MM.1S (cell line): ENCODE results near the gene SP8.

Experiments used
- DNase-seq: peaks from one replicate; pipeline ENCODE4 v3.0.0-alpha.2; 2015
- H2AFZ ChIP-seq: fragments of 300-600 bp; sonication (generic); 2 replicates; pipeline ENCODE4 v1.6.0; 2016; ENCODE audit warnings: antibody characterized with exemption, low read length
- H3F3A ChIP-seq: fragments of 300-600 bp; sonication (generic); 2 replicates; pipeline ENCODE4 v1.6.1; 2016; ENCODE audit warnings: mild to moderate bottlenecking, antibody characterized with exemption, low read length, moderate library complexity, mixed read lengths; ENCODE audit not compliant: insufficient read depth
- H3K27ac ChIP-seq: fragments of 300-600 bp; sonication (generic); 2 replicates; pipeline ENCODE4 v1.5.1; 2016; ENCODE audit warnings: mild to moderate bottlenecking, low read length
- H3K27me3 ChIP-seq: fragments of 300-600 bp; sonication (generic); replicated peaks from 2 replicates; pipeline ENCODE4 v1.6.0; 2016; ENCODE audit warnings: low read length; ENCODE audit not compliant: insufficient read depth
- H3K36me3 ChIP-seq: fragments of 300-600 bp; sonication (generic); replicated peaks from 2 replicates; pipeline ENCODE4 v1.6.1; 2016; ENCODE audit warnings: mild to moderate bottlenecking, low read length, mixed read lengths; ENCODE audit not compliant: insufficient read depth
- H3K4me1 ChIP-seq: fragments of 300-600 bp; sonication (generic); 2 replicates; pipeline ENCODE4 v1.6.1; 2016; ENCODE audit warnings: low read length, mixed read lengths
- H3K4me2 ChIP-seq: fragments of 300-600 bp; sonication (generic); 2 replicates; pipeline ENCODE4 v1.6.0; 2016; ENCODE audit warnings: low read depth, low read length
- H3K4me3 ChIP-seq: fragments of 300-600 bp; sonication (generic); 2 replicates; pipeline ENCODE4 v1.5.1; 2016; ENCODE audit warnings: low read length, mixed read lengths
- H3K79me2 ChIP-seq: fragments of 300-600 bp; sonication (generic); 2 replicates; pipeline ENCODE4 v1.6.1; 2016; ENCODE audit warnings: mixed run types, low read length, mixed read lengths
- H3K9ac ChIP-seq: fragments of 300-600 bp; sonication (generic); 2 replicates; pipeline ENCODE4 v1.6.1; 2016; ENCODE audit warnings: low read length, mixed read lengths
- H3K9me2 ChIP-seq: fragments of 300-600 bp; sonication (generic); replicated peaks from 2 replicates; pipeline ENCODE4 v1.6.1; 2016; ENCODE audit warnings: mild to moderate bottlenecking, low read length, mixed read lengths; ENCODE audit not compliant: insufficient read depth
- H3K9me3 ChIP-seq: fragments of 300-600 bp; sonication (generic); replicated peaks from 2 replicates; pipeline ENCODE4 v1.6.1; 2016; ENCODE audit warnings: mild to moderate bottlenecking, low read length, mixed read lengths; ENCODE audit not compliant: insufficient read depth
- H4K20me1 ChIP-seq: fragments of 300-600 bp; sonication (generic); 2 replicates; pipeline ENCODE4 v1.6.1; 2016; ENCODE audit warnings: mild to moderate bottlenecking, low read length, moderate library complexity, mixed read lengths; ENCODE audit not compliant: insufficient read depth
- EZH2 ChIP-seq: fragments of 300-600 bp; sonication (generic); optimal IDR thresholded peaks from 2 replicates; pipeline ENCODE3; 2017; ENCODE audit warnings: low read depth, mild to moderate bottlenecking, antibody characterized with exemption, low read length, mixed read lengths
- EZH2phosphoT487 ChIP-seq: fragments of 300-600 bp; sonication (generic); IDR thresholded peaks from 2 replicates; pipeline ENCODE4 v1.6.1; 2018; ENCODE audit warnings: antibody characterized with exemption, low read length
- TF ChIP-seq, protein P1 (sequence below): fragments of 300-600 bp; sonication (generic); IDR thresholded peaks from 2 replicates; pipeline ENCODE4 v1.5.1; 2016; ENCODE audit warnings: antibody characterized with exemption, low read length, mixed read lengths

Gene SP8

DNA sequence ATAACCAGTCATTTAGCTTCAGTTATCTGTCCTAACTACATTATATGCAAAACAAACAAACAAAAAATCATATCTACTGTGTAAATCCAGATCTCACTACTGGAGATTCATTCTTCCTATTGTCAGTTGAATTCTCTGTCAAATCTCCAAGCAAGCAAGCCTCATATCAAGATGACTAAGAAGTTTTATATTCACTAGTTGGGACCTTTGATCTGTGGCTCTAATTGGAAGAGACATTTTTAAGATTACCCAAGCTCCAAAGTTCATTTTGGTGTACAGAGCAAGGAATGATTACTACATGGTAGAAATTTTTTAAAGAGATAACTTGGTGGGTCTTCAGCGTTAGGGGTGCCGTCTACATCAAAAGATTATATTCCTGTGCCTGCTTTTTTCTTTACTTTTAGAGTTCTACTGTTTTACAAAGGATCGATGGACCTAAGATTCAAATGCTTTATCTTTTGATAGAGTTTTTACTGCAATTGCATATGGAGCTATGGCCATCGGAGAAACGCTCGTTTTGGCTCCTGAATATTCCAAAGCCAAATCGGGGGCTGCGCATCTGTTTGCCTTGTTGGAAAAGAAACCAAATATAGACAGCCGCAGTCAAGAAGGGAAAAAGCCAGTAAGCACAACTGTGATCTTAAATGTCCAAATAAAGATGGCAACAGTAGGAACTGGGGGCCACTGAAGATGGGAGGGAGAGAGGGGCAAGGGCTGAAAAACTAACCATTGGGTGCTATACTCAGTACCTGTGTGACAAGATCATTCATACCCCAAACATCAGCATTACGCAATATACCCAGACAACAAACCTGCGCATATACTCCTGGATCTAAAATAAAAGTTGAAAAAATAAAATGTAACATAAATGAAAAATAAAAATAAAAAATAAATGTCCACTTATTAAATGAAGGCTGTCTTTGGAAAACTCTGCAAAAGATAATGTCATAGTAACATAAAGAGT is 47.9 kb downstream of the SP8 start:
- Histone ChIP-seq H3K4me3 (peak overlapping the region; percentile 57), H3F3A (no peaks in the 10 kb centered on the region), H3K4me1 (peaks cover 14% of the 10 kb centered on the region; the same call in 1 of the 2 replicates), H3K36me3 (no peaks in the 10 kb centered on the region), H4K20me1 (no peaks in the 10 kb centered on the region), H3K79me2 (no peaks in the 10 kb centered on the region), H3K4me2 (peak overlapping the region; percentile 90), H3K27ac (peak overlapping the region; percentile 60; the same call in 1 of the 2 replicates), H2AFZ (peak overlapping the region; percentile 86), H3K9me3 (no peaks in the 10 kb centered on the region), H3K9ac (peak overlapping the region; percentile 44; the same call in 1 of the 2 replicates), H3K9me2 (no peaks in the 10 kb centered on the region), H3K27me3 (no peaks in the 10 kb centered on the region)
- DNase-seq, result no peak
- TF ChIP-seq, protein P1, sequence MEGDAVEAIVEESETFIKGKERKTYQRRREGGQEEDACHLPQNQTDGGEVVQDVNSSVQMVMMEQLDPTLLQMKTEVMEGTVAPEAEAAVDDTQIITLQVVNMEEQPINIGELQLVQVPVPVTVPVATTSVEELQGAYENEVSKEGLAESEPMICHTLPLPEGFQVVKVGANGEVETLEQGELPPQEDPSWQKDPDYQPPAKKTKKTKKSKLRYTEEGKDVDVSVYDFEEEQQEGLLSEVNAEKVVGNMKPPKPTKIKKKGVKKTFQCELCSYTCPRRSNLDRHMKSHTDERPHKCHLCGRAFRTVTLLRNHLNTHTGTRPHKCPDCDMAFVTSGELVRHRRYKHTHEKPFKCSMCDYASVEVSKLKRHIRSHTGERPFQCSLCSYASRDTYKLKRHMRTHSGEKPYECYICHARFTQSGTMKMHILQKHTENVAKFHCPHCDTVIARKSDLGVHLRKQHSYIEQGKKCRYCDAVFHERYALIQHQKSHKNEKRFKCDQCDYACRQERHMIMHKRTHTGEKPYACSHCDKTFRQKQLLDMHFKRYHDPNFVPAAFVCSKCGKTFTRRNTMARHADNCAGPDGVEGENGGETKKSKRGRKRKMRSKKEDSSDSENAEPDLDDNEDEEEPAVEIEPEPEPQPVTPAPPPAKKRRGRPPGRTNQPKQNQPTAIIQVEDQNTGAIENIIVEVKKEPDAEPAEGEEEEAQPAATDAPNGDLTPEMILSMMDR, result no peak
- no peak for TF ChIP-seq EZH2
- TF ChIP-seq EZH2phosphoT487, result no peak

DNA sequence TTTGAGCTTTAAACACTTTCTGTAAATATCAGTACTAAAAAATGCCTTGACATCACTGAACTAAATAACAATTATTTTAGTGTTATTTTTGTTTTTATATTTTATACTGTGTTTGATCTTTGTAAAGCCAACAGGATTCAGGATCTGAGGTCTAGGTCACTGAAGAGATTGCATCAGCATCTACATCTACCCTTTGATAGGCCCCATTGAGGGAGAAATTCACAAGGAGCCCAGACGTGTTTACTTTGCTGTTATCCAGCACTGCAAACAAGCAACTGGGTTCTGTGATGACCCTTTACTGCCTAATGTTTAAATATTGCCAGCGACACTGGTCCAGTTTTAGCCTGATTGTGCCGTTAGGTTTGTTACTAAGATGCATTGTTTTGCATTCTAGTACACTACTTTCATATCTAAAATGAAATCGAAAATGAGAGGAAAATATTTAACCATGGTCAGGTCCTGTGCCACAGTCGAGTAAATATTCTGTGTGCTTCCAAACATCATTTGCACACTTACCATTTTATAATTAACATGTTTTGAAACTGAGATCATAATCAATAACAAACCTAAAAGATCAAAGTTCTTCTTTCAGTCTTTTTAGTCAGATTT is 48.7 kb downstream of the SP8 start:
- Histone ChIP-seq H3K4me3 (peak overlapping the region; percentile 57), H3K9me3 (no peaks in the 10 kb centered on the region), H3K36me3 (no peaks in the 10 kb centered on the region), H3K27ac (peak overlapping the region; percentile 60; the same call in 1 of the 2 replicates), H3K4me1 (peaks cover 14% of the 10 kb centered on the region; the same call in 1 of the 2 replicates), H4K20me1 (no peaks in the 10 kb centered on the region), H3K9me2 (no peaks in the 10 kb centered on the region), H3K4me2 (peak overlapping the region; percentile 90), H3K79me2 (no peaks in the 10 kb centered on the region), H3K9ac (peak overlapping the region; percentile 44; the same call in 1 of the 2 replicates), H3K27me3 (no peaks in the 10 kb centered on the region), H2AFZ (peak overlapping the region; percentile 86), H3F3A (no peaks in the 10 kb centered on the region)
- DNase-seq, result peak; percentile 70
- TF ChIP-seq EZH2phosphoT487 (no peak), EZH2 (no peak)
- TF ChIP-seq, protein P1, result no peak

DNA sequence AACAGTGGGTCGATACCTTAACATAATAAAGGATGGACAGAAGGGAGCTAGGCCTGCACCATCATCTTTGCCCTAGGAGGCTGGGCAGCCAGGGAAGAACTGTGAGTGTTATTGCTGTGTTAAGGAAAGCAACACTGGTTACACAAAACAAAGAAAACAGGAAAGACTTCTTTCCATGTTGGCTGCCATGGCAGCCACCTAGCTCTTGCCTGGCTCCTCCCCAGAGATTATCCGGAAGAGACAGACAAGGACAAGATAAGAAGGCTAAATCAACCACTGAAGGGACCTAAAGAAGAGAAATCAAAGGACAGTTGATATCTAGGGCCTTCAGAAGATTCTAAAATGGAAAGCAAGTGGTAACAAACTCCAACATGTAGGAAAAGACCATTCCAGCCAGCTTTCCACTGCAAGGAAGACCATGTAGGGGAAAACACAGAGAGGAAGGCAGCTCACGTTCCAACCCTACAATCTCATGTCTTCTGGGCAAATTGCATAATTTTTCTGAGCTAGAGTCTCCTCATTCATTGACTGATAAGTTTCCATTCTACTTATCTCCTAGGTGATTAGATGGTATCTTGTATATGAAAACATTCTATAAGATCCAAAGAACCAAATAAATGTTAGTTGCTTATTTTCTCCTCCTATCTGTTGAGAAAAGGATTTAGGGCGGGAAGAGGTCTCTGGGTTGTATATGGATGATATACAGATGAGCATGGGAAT is 51.2 kb downstream of the SP8 start:
- Histone ChIP-seq H4K20me1 (no peaks in the 10 kb centered on the region), H3K9me2 (no peaks in the 10 kb centered on the region), H3K4me1 (peaks cover 14% of the 10 kb centered on the region; the same call in 1 of the 2 replicates), H3K9ac (no peak overlapping the region), H3K4me2 (no peak overlapping the region), H3K79me2 (no peaks in the 10 kb centered on the region), H3K36me3 (no peaks in the 10 kb centered on the region), H3F3A (no peaks in the 10 kb centered on the region), H2AFZ (no peak overlapping the region), H3K4me3 (no peak overlapping the region), H3K9me3 (no peaks in the 10 kb centered on the region), H3K27ac (no peak overlapping the region), H3K27me3 (no peaks in the 10 kb centered on the region)
- DNase-seq, result no peak
- TF ChIP-seq EZH2 (no peak), EZH2phosphoT487 (no peak)
- TF ChIP-seq, protein P1, result no peak
